WERI-Rb-1 (cell line): ENCODE measurements around the gene TCF12.

Experiments used
- DNase-seq: peaks from one replicate; pipeline ENCODE4 v3.0.0-alpha.2; 2020
- H3K27ac ChIP-seq: fragments of 250-450 bp; sonication (Bioruptor Pico); 2 replicates; pipeline ENCODE4 v1.5.1; 2020; ENCODE audit warnings: mild to moderate bottlenecking, moderate library complexity
- H3K27me3 ChIP-seq: fragments of 250-450 bp; sonication (Bioruptor Pico); 2 replicates; pipeline ENCODE4 v1.5.1; 2021; ENCODE audit warnings: mild to moderate bottlenecking, low read depth, moderate library complexity; ENCODE audit not compliant: insufficient read depth, severe bottlenecking
- H3K36me3 ChIP-seq: fragments of 250-450 bp; sonication (Bioruptor Pico); 2 replicates; pipeline ENCODE4 v1.5.1; 2020; ENCODE audit warnings: mild to moderate bottlenecking, moderate library complexity
- H3K4me3 ChIP-seq: 2 replicates; pipeline ENCODE4 v1.5.1; 2011; ENCODE audit warnings: low read depth, mild to moderate bottlenecking, control low read depth, low read length
- H3K9me3 ChIP-seq: fragments of 250-450 bp; sonication (Bioruptor Pico); 2 replicates; pipeline ENCODE4 v1.5.1; 2021; ENCODE audit warnings: mild to moderate bottlenecking, moderate library complexity; ENCODE audit not compliant: severe bottlenecking
- TF ChIP-seq, protein P1 (sequence below): IDR thresholded peaks from 2 replicates; pipeline ENCODE4 v1.5.1; 2011; ENCODE audit warnings: low read depth, mild to moderate bottlenecking, control low read depth, inconsistent platforms, low read length

TCF12 gene

DNA sequence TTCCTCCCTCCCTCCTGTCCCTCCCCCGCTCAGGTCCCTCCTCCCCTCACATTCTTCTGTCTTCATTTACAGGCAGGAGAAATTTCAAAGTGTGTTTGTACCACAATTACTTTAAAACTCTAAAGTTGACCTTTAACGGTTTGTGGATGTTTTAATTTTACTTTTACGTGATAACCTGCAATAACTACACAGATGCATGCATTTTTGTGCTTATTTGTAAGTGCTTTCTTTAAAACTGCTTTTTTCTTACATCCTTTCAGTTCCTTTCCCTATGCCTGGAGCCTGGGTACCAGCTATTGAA is 406.1 kb downstream of the TCF12 start:
- Histone ChIP-seq H3K27ac (no peak overlapping the region), H3K4me3 (no peak overlapping the region), H3K36me3 (no peaks in the 10 kb centered on the region), H3K9me3 (no peaks in the 10 kb centered on the region), H3K27me3 (no peaks in the 10 kb centered on the region)
- no peak for DNase-seq
- TF ChIP-seq, protein P1, sequence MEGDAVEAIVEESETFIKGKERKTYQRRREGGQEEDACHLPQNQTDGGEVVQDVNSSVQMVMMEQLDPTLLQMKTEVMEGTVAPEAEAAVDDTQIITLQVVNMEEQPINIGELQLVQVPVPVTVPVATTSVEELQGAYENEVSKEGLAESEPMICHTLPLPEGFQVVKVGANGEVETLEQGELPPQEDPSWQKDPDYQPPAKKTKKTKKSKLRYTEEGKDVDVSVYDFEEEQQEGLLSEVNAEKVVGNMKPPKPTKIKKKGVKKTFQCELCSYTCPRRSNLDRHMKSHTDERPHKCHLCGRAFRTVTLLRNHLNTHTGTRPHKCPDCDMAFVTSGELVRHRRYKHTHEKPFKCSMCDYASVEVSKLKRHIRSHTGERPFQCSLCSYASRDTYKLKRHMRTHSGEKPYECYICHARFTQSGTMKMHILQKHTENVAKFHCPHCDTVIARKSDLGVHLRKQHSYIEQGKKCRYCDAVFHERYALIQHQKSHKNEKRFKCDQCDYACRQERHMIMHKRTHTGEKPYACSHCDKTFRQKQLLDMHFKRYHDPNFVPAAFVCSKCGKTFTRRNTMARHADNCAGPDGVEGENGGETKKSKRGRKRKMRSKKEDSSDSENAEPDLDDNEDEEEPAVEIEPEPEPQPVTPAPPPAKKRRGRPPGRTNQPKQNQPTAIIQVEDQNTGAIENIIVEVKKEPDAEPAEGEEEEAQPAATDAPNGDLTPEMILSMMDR: no peak

DNA sequence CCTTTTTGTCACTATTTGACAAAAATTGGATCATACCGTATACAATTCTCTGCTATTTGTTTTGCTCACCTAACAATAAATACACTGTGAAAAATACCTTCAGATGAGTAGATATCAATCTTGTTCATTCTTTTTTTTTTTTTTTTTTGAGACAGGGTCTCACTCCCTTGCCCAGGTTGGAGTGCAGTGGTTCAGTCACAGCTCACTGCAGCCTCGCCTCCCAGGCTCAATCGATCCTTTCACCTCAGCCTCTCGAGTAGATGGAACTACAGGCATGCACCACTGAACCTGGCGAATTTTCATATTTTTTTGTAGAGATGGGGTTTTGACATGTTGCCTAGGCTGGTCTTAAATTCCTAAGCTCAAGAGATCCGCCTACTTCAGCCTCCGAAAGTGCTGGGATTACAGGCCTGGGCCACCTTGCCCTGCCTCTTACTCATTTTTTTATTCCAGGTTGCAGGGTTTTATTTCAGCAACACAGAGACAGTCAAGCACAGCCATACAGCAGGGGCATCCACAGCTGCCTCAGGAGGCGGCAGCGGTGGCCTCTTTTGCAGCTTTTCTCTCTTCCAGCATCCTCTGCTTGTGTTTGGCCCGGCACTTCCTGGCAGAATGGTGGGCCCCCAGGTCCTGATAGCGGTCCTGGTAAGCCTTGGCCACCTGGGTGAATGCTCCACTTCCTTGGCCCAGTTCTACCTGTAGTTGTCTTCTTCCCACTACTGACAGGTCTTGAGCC is 406.7 kb downstream of the TCF12 start:
- Histone ChIP-seq H3K36me3 (no peaks in the 10 kb centered on the region), H3K9me3 (no peaks in the 10 kb centered on the region), H3K4me3 (no peak overlapping the region), H3K27ac (no peak overlapping the region), H3K27me3 (no peaks in the 10 kb centered on the region)
- no peak for DNase-seq
- TF ChIP-seq, protein P1: no peak

DNA sequence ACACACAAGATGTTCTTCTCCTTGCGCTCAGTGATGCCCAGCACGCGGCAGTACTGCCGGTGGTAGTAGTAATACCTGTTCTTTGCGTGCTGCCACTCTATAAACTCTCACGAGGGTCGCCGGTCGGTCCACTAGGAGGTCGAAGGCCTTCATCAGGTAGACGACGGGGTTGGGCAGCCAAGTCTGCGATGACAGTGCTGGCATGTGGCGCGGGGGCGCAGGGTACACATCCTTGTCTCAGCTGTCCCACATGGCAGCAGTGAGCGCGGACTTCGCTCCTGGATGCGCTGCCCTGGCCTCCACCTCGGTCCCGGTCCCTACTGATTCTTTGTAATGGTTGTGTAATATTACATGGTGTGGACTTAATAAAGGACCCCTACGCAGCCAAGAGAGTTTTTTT is 407.8 kb downstream of the TCF12 start:
- Histone ChIP-seq H3K9me3 (no peaks in the 10 kb centered on the region), H3K27me3 (no peaks in the 10 kb centered on the region), H3K36me3 (no peaks in the 10 kb centered on the region), H3K4me3 (no peak overlapping the region), H3K27ac (no peak overlapping the region)
- TF ChIP-seq, protein P1: no peak
- DNase-seq: no peak

DNA sequence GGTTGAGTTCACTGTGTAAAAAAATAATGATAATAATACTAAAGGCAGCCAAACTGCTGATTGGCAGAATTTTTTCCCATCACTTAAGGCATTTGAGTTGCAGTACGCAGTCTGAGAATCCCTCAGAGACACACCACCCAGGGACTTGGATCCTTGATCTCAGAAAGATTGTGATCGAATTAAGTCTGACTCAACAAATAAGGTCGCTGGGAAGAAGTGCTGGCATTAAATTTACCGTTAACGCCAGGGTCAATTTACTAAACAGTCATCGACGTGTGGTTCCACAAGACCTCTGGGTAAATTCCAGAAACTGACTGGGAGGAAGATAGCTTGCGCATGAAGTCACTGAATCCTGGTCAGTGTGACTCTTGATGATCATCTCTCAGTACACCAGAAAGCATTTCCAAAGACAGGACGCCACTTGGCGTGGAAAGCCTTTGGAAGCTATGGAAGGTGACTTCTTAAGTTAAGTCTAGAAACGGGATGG is 409.6 kb downstream of the TCF12 start:
- DNase-seq: no peak
- Histone ChIP-seq H3K4me3 (no peak overlapping the region), H3K27ac (no peak overlapping the region), H3K36me3 (no peaks in the 10 kb centered on the region), H3K9me3 (no peaks in the 10 kb centered on the region), H3K27me3 (no peaks in the 10 kb centered on the region)
- TF ChIP-seq, protein P1: no peak

DNA sequence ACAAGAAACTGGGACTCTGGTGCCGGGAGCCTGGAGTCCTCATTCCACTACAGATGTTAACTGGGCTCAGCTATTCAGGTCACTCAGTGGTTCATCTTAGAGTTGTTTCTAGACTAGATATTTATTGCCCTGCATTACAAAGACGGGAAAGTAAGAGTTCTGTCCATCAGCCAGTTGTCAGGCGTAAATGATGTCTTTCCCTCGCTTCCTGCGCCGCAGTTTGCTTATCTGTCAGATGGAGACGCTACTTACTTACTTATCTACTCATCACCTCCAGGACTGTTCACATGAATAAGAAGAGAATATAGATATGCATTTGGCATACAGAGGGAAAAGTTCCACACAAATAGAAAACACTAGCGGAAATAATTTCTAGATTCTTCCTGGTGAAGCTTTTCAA is 410.0 kb downstream of the TCF12 start:
- no peak overlapping the region for H3K4me3 ChIP-seq
- no peaks in the 10 kb centered on the region for H3K27me3 ChIP-seq
- no peak for DNase-seq
- H3K9me3 ChIP-seq: no peaks in the 10 kb centered on the region
- TF ChIP-seq, protein P1: no peak
- H3K27ac ChIP-seq: no peak overlapping the region
- H3K36me3 ChIP-seq: no peaks in the 10 kb centered on the region

DNA sequence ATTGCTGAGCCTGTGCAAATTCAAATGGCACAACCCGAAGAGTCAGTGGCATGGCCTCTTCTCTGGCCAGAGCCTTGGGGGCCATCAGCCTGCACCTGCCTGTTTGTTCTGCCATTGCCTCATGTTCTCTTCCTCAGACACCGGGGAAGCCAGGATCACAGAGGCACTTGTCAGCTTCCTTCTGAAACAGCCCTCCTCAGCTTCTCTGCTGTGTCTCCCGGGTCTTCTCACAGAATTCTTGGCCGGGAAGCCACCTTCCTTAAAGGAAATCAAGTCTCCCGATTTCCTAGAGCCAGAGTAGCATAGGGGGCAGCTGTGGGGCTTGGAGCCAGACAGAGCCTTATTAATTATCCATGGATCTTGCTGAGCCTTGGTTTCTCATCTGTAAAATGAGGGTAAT is 410.5 kb downstream of the TCF12 start:
- H3K9me3 ChIP-seq: no peaks in the 10 kb centered on the region
- no peaks in the 10 kb centered on the region for H3K36me3 ChIP-seq
- DNase-seq: no peak
- H3K27ac ChIP-seq: no peak overlapping the region
- no peaks in the 10 kb centered on the region for H3K27me3 ChIP-seq
- H3K4me3 ChIP-seq: no peak overlapping the region
- TF ChIP-seq, protein P1: no peak
